Measurements from ENCODE around the gene LRRTM4.

- TF ChIP-seq POLR2AphosphoS5 (IDR thresholded peaks at IDR 0.05; ENCODE audit: low read depth, low read length) (no peak), POLR2A (IDR thresholded peaks at IDR 0.05; ENCODE audit: low read depth, low read length) (no peak), PAX5 (IDR thresholded peaks at IDR 0.05; ENCODE audit: insufficient read depth, low read length, severe bottlenecking) (no peak), TAF1 (IDR thresholded peaks at IDR 0.05; ENCODE audit: low read depth, low read length) (no peak), SPI1 (IDR thresholded peaks at IDR 0.05; ENCODE audit: low read depth, low read length) (no peak), POU2F2 (IDR thresholded peaks at IDR 0.05; ENCODE audit: low read depth, low read length) (no peak)
These were observed 123.1 kb downstream of the LRRTM4 start for GRCh38 chr2:77398970-77399600.

Measured in GM12891 (cell line).